HEK293 (cell line): Measurements from ENCODE around the gene IGSF11.

ENCODE experiments used
- CTCF ChIA-PET: fragments of 350-600 bp; formaldehyde crosslinking; extraction: SDS; loops from one replicate; lab custom pipeline; 2021; ENCODE audit warnings: antibody characterized with exemption; lab: Yijun Ruan, JAX
- POLR2A ChIA-PET: fragments of 300-600 bp; formaldehyde crosslinking; extraction: SDS; loops from one replicate; lab custom pipeline; 2020; ENCODE audit warnings: antibody characterized with exemption, inconsistent platforms; lab: Yijun Ruan, JAX
- H3K27ac ChIP-seq: fragments of 200-500 bp; sonication (Bioruptor generic); 2 replicates; pipeline ENCODE4 v1.5.1; 2014; ENCODE audit warnings: low read depth, low read length, control low read depth, inconsistent platforms; ENCODE audit errors: extremely low read depth
- H3K36me3 ChIP-seq, 2 experiments: fragments of 200-500 bp in 1 of 2; sonication (Bioruptor generic) in 1 of 2; 1 replicate in 1 of 2; 2 replicates in 1 of 2; pipeline ENCODE4 v1.5.1; 2014 to 2017; ENCODE audit warnings: inconsistent platforms in 2 of 2, low read length in 2 of 2; ENCODE audit not compliant: control insufficient read depth in 2 of 2, insufficient read depth in 1 of 2
- H3K4me1 ChIP-seq: fragments of 200-500 bp; sonication (Bioruptor generic); 2 replicates; pipeline ENCODE4 v1.5.1; 2014; ENCODE audit warnings: mild to moderate bottlenecking, low read length, inconsistent platforms; ENCODE audit not compliant: control insufficient read depth, insufficient read depth
- H3K4me3 ChIP-seq: 2 replicates; pipeline ENCODE4 v1.5.1; 2011; ENCODE audit warnings: low read depth, mild to moderate bottlenecking, control low read depth, low read length, moderate library complexity
- H3K9me3 ChIP-seq: fragments of 200-500 bp; sonication (Bioruptor generic); 2 replicates; pipeline ENCODE4 v1.5.1; 2014; ENCODE audit warnings: low read depth, low read length, inconsistent platforms; ENCODE audit not compliant: control insufficient read depth, insufficient read depth
- ZFHX2 ChIP-seq: fragments of 450-650 bp; formaldehyde crosslinking; conservative IDR thresholded peaks from 2 replicates; pipeline ENCODE4 v1.5.1; 2016; ENCODE audit warnings: missing biosample characterization, missing genetic modification characterization
- ZFP69B ChIP-seq: fragments of 450-650 bp; formaldehyde crosslinking; IDR thresholded peaks from 2 replicates; pipeline ENCODE4 v1.5.1; 2016; ENCODE audit warnings: missing biosample characterization, missing genetic modification characterization
- ZNF169 ChIP-seq: fragments of 450-650 bp; formaldehyde crosslinking; IDR thresholded peaks from 2 replicates; pipeline ENCODE4 v1.5.1; 2016; ENCODE audit warnings: missing biosample characterization, missing genetic modification characterization
- ZNF174 ChIP-seq: fragments of 450-650 bp; formaldehyde crosslinking; IDR thresholded peaks from 2 replicates; pipeline ENCODE4 v1.5.0; 2017; ENCODE audit warnings: missing biosample characterization, mild to moderate bottlenecking, missing genetic modification characterization
- ZNF202 ChIP-seq: fragments of 450-650 bp; formaldehyde crosslinking; IDR thresholded peaks from 2 replicates; pipeline ENCODE4 v1.5.1; 2016; ENCODE audit warnings: missing biosample characterization, missing genetic modification characterization, borderline replicate concordance
- ZNF221 ChIP-seq: fragments of 450-650 bp; formaldehyde crosslinking; IDR thresholded peaks from 2 replicates; pipeline ENCODE4 v1.5.1; 2017; ENCODE audit warnings: missing biosample characterization, missing genetic modification characterization, borderline replicate concordance
- ZNF292 ChIP-seq: fragments of 450-650 bp; formaldehyde crosslinking; IDR thresholded peaks from 2 replicates; pipeline ENCODE4 v1.5.1; 2016; ENCODE audit warnings: low read depth, missing biosample characterization, missing genetic modification characterization, borderline replicate concordance
- ZNF341 ChIP-seq: fragments of 450-650 bp; formaldehyde crosslinking; IDR thresholded peaks from 2 replicates; pipeline ENCODE4; 2016; ENCODE audit warnings: low read depth, missing biosample characterization, missing genetic modification characterization
- ZNF623 ChIP-seq: fragments of 450-650 bp; formaldehyde crosslinking; IDR thresholded peaks from 2 replicates; pipeline ENCODE4 v1.5.1; 2016; ENCODE audit warnings: missing biosample characterization, missing genetic modification characterization
- ZNF785 ChIP-seq: fragments of 450-650 bp; formaldehyde crosslinking; IDR thresholded peaks from 2 replicates; pipeline ENCODE4 v1.5.1; 2016; ENCODE audit warnings: missing biosample characterization, missing genetic modification characterization
- TF ChIP-seq, protein P1 (sequence below): fragments of 450-650 bp; formaldehyde crosslinking; IDR thresholded peaks from 2 replicates; pipeline ENCODE4 v1.5.1; 2016; ENCODE audit warnings: missing biosample characterization, missing genetic modification characterization
- TF ChIP-seq, protein P2 (sequence below): fragments of 450-650 bp; formaldehyde crosslinking; IDR thresholded peaks from 2 replicates; pipeline ENCODE4 v1.5.1; 2017; ENCODE audit warnings: missing biosample characterization, missing genetic modification characterization
- TF ChIP-seq, protein P3 (sequence below): fragments of 450-650 bp; formaldehyde crosslinking; IDR thresholded peaks from 2 replicates; pipeline ENCODE4 v1.5.1; 2016; ENCODE audit warnings: missing biosample characterization, missing genetic modification characterization
- TF ChIP-seq, protein P4 (sequence below): fragments of 450-650 bp; formaldehyde crosslinking; IDR thresholded peaks from 2 replicates; pipeline ENCODE4 v1.5.1; 2016; ENCODE audit warnings: missing biosample characterization, missing genetic modification characterization, borderline replicate concordance

Gene IGSF11

DNA sequence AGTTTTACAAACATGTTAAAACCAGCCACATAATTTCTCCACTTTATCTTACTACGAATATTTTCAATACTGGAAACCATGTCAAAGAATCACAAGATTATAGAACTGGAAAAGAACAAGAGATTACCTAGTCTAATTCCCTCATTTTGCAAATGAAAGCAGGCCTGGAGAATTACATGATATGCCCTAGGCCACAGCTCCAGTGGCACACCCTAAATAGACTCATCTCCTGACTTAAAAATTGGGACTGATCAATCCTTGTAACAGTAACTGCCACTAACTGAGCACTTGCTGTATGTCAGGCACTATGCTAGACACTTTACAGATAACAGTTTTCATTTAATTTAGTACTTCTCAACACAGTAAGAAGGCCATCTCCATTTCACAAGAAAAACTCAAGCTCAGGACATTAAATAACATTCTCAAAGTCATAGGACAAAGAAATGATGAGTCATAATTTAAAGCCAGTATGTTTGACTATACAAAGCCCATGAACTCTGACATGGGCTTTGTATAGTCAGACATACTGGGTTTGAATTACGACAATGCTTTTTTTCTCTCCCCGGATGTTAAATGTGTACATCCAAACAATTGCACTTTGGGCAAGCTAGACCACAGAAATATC is 9.4 kb downstream of the IGSF11 start:
- ChIA-PET CTCF (interaction anchor here (0.5 to 2.1 kb wide), 2 partner anchors 9 to 143 kb away, joined by 3 to 9 read pairs; partner anchors contain the start of gene IGSF11), POLR2A (no interaction called here)

More for the DNA sequence above, 9.4 kb downstream of the IGSF11 start:
- no peaks in the 10 kb centered on the region for H3K36me3 ChIP-seq
- TF ChIP-seq ZNF221 (tag by site-specific recombination) (no peak), ZNF341 (tag by site-specific recombination) (no peak), ZNF174 (tag by site-specific recombination) (no peak), ZNF785 (tag by site-specific recombination) (no peak), ZNF292 (no peak), ZNF169 (tag by site-specific recombination) (no peak), ZFP69B (tag by site-specific recombination) (no peak), ZFHX2 (tag by site-specific recombination) (no peak), ZNF623 (tag by site-specific recombination) (no peak), ZNF202 (no peak)
- TF ChIP-seq, protein P1, sequence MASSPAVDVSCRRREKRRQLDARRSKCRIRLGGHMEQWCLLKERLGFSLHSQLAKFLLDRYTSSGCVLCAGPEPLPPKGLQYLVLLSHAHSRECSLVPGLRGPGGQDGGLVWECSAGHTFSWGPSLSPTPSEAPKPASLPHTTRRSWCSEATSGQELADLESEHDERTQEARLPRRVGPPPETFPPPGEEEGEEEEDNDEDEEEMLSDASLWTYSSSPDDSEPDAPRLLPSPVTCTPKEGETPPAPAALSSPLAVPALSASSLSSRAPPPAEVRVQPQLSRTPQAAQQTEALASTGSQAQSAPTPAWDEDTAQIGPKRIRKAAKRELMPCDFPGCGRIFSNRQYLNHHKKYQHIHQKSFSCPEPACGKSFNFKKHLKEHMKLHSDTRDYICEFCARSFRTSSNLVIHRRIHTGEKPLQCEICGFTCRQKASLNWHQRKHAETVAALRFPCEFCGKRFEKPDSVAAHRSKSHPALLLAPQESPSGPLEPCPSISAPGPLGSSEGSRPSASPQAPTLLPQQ (tag by site-specific recombination), result no peak
- TF ChIP-seq, protein P2, sequence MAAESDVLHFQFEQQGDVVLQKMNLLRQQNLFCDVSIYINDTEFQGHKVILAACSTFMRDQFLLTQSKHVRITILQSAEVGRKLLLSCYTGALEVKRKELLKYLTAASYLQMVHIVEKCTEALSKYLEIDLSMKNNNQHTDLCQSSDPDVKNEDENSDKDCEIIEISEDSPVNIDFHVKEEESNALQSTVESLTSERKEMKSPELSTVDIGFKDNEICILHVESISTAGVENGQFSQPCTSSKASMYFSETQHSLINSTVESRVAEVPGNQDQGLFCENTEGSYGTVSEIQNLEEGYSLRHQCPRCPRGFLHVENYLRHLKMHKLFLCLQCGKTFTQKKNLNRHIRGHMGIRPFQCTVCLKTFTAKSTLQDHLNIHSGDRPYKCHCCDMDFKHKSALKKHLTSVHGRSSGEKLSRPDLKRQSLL (tag by site-specific recombination), result no peak
- TF ChIP-seq, protein P3, sequence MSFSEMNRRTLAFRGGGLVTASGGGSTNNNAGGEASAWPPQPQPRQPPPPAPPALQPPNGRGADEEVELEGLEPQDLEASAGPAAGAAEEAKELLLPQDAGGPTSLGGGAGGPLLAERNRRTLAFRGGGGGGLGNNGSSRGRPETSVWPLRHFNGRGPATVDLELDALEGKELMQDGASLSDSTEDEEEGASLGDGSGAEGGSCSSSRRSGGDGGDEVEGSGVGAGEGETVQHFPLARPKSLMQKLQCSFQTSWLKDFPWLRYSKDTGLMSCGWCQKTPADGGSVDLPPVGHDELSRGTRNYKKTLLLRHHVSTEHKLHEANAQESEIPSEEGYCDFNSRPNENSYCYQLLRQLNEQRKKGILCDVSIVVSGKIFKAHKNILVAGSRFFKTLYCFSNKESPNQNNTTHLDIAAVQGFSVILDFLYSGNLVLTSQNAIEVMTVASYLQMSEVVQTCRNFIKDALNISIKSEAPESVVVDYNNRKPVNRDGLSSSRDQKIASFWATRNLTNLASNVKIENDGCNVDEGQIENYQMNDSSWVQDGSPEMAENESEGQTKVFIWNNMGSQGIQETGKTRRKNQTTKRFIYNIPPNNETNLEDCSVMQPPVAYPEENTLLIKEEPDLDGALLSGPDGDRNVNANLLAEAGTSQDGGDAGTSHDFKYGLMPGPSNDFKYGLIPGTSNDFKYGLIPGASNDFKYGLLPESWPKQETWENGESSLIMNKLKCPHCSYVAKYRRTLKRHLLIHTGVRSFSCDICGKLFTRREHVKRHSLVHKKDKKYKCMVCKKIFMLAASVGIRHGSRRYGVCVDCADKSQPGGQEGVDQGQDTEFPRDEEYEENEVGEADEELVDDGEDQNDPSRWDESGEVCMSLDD (tag by site-specific recombination), result no peak
- TF ChIP-seq, protein P4, sequence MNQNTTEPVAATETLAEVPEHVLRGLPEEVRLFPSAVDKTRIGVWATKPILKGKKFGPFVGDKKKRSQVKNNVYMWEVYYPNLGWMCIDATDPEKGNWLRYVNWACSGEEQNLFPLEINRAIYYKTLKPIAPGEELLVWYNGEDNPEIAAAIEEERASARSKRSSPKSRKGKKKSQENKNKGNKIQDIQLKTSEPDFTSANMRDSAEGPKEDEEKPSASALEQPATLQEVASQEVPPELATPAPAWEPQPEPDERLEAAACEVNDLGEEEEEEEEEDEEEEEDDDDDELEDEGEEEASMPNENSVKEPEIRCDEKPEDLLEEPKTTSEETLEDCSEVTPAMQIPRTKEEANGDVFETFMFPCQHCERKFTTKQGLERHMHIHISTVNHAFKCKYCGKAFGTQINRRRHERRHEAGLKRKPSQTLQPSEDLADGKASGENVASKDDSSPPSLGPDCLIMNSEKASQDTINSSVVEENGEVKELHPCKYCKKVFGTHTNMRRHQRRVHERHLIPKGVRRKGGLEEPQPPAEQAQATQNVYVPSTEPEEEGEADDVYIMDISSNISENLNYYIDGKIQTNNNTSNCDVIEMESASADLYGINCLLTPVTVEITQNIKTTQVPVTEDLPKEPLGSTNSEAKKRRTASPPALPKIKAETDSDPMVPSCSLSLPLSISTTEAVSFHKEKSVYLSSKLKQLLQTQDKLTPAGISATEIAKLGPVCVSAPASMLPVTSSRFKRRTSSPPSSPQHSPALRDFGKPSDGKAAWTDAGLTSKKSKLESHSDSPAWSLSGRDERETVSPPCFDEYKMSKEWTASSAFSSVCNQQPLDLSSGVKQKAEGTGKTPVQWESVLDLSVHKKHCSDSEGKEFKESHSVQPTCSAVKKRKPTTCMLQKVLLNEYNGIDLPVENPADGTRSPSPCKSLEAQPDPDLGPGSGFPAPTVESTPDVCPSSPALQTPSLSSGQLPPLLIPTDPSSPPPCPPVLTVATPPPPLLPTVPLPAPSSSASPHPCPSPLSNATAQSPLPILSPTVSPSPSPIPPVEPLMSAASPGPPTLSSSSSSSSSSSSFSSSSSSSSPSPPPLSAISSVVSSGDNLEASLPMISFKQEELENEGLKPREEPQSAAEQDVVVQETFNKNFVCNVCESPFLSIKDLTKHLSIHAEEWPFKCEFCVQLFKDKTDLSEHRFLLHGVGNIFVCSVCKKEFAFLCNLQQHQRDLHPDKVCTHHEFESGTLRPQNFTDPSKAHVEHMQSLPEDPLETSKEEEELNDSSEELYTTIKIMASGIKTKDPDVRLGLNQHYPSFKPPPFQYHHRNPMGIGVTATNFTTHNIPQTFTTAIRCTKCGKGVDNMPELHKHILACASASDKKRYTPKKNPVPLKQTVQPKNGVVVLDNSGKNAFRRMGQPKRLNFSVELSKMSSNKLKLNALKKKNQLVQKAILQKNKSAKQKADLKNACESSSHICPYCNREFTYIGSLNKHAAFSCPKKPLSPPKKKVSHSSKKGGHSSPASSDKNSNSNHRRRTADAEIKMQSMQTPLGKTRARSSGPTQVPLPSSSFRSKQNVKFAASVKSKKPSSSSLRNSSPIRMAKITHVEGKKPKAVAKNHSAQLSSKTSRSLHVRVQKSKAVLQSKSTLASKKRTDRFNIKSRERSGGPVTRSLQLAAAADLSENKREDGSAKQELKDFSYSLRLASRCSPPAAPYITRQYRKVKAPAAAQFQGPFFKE, result no peak
- no peaks in the 10 kb centered on the region for H3K9me3 ChIP-seq
- H3K27ac ChIP-seq, result no peak overlapping the region
- no peak overlapping the region for H3K4me3 ChIP-seq
- H3K4me1 ChIP-seq, result no peaks in the 10 kb centered on the region
